SW480 (cell line): ENCODE measurements around the gene GDAP1L1.
"Not testable (repeated sequence)": the region's sequence is repeated elsewhere in the genome, so short reads cannot be mapped to it uniquely, and the experiment has no call there.

Experiments used
- DNase-seq: peaks from one replicate; pipeline ENCODE4 v3.0.0-alpha.2; 2016; ENCODE audit warnings: low spot score

Gene GDAP1L1

GRCh38 chr20:44255942-44256341 lies 8.8 kb downstream of the GDAP1L1 start:
- no peak for DNase-seq

GRCh38 chr20:44256961-44257360 lies 9.9 kb downstream of the GDAP1L1 start:
- no peak for DNase-seq

- no peak for DNase-seq
Measured at GRCh38 chr20:44258226-44258890, 11.2 kb downstream of the GDAP1L1 start.

- DNase-seq, result no peak
Measured at GRCh38 chr20:44264287-44264686, 17.2 kb downstream of the GDAP1L1 start.

GRCh38 chr20:44268802-44269201 lies 21.7 kb downstream of the GDAP1L1 start:
- DNase-seq, result no peak

GRCh38 chr20:44271915-44272663 lies 25.0 kb downstream of the GDAP1L1 start:
- DNase-seq, result no peak

- DNase-seq, result no peak
Measured at GRCh38 chr20:44273231-44274215, 26.4 kb downstream of the GDAP1L1 start.

GRCh38 chr20:44274303-44275017 lies 27.4 kb downstream of the GDAP1L1 start:
- DNase-seq, result no peak

- no peak for DNase-seq
Measured at GRCh38 chr20:44279228-44279627, 32.1 kb downstream of the GDAP1L1 start.

- DNase-seq, result peak; percentile 27
Measured at GRCh38 chr20:44280387-44280786, 33.3 kb downstream of the GDAP1L1 start.

GRCh38 chr20:44282192-44282591 lies 35.1 kb downstream of the GDAP1L1 start:
- DNase-seq, result no peak

- DNase-seq, result no peak
Measured at GRCh38 chr20:44284032-44284431, 36.9 kb downstream of the GDAP1L1 start.

GRCh38 chr20:44287272-44288097 lies 40.4 kb downstream of the GDAP1L1 start:
- DNase-seq, result no peak

- no peak for DNase-seq
Measured at GRCh38 chr20:44288252-44288651, 41.1 kb downstream of the GDAP1L1 start.

- DNase-seq, result peak; percentile 38
Measured at GRCh38 chr20:44291754-44292153, 44.6 kb downstream of the GDAP1L1 start.

GRCh38 chr20:44296011-44296410 lies 48.9 kb downstream of the GDAP1L1 start:
- DNase-seq, result no peak

GRCh38 chr20:44297721-44298120 lies 50.6 kb downstream of the GDAP1L1 start:
- DNase-seq, result no peak

GRCh38 chr20:44299011-44299535 lies 52.0 kb downstream of the GDAP1L1 start:
- DNase-seq, result not testable (repeated sequence)

- DNase-seq, result no peak
Measured at GRCh38 chr20:44301285-44301684, 54.2 kb downstream of the GDAP1L1 start.

- peak; percentile 40 for DNase-seq
Measured at GRCh38 chr20:44302026-44302669, 55.0 kb downstream of the GDAP1L1 start.
